Pons (tissue), 1 donor: ENCODE data around the gene SPATC1L.

Experiments
- DNase-seq: peaks from one replicate; pipeline ENCODE4 v3.0.0-alpha.2; 2016; ENCODE audit warnings: low spot score

Gene SPATC1L

GRCh38 chr21:46215436-46216131, 31.3 kb upstream of the SPATC1L start:
- no peak for DNase-seq

- no peak for DNase-seq
Measured at GRCh38 chr21:46214478-46215340, 30.4 kb upstream of the SPATC1L start.

GRCh38 chr21:46213620-46214286, 29.5 kb upstream of the SPATC1L start:
- DNase-seq: no peak

GRCh38 chr21:46212721-46213484, 28.6 kb upstream of the SPATC1L start:
- no peak for DNase-seq

GRCh38 chr21:46211786-46212720, 27.8 kb upstream of the SPATC1L start:
- DNase-seq: no peak

GRCh38 chr21:46211376-46211775, 27.1 kb upstream of the SPATC1L start:
- DNase-seq: no peak

GRCh38 chr21:46210378-46211136, 26.3 kb upstream of the SPATC1L start:
- no peak for DNase-seq

DNA sequence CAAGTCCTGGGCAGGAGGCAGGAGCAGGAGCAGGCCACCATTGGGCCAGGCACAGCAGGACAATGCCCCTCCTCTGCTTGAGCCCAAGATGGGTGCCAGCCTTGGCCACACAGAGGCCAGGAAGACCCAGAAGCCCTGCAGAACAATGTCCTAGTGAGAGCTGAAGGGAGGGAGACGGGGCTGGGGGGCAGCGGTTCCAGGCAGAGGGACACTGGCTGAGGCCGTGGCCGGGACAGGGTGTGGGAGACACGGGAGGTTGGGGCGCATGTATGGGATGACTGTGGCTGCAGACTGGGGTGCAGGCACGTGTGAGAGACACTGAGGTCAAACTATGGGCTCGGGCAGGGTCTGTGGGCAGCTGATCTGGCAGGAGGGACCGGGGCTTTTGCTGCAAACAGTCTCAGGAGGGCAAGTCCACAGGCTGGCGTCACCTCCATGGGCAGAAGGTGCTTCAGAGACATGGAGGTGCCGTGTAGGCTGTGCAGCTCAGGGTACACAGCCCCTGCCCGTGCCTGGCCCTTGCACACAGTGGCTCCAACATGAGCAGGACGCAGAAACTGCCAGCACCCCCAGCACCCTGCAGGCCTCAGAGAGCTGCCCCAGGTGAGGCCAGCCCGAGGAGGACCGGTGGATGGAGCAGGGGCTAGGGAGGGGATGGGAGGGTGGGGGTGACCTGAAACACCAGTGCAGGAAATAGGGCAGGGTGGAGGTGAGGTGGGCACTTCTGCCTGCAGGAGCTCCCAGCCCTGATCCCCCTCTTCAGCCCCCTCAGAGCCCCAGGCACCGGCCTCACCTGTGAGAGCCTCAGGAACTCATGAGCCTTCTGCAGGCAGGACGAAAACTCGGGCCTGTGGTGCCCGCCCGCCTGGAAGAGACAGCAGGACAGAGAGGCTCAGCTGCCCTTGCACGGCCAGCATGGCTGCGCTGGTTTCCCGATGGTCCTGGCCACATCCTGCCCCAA, 24.8 kb upstream of the SPATC1L start:
- DNase-seq: no peak

DNA sequence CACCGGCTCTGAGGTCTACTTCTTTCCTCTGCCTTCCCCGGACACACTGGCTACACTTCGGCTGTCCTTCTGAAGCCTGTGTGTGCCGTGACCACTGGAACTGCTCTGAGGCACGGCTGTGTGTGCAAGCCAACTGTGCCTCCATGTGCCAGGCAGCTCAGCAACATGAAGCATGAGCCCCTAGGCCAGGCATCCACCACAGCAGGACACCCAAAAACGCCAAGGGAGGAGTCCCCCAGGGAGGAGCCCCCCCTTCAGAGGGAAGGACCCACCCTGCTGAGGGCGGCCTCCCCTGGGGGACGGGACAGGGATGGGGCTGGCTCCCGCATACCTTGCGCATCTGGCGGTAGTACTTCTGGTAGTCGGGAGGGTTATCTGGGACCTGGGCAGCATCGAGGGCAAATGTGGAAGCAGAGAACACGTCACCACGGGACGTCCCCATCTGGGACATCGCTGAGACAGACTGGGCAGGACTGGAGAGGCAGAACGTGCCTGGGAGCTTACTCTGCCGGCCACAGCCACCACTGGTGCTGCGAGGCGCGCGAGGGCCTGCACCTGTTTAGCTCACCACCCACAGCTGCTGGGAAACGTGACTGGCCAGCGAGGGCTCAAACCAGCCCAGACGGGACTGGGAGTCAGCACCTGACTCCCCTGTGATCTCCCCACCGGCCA, 23.8 kb upstream of the SPATC1L start:
- no peak for DNase-seq

DNA sequence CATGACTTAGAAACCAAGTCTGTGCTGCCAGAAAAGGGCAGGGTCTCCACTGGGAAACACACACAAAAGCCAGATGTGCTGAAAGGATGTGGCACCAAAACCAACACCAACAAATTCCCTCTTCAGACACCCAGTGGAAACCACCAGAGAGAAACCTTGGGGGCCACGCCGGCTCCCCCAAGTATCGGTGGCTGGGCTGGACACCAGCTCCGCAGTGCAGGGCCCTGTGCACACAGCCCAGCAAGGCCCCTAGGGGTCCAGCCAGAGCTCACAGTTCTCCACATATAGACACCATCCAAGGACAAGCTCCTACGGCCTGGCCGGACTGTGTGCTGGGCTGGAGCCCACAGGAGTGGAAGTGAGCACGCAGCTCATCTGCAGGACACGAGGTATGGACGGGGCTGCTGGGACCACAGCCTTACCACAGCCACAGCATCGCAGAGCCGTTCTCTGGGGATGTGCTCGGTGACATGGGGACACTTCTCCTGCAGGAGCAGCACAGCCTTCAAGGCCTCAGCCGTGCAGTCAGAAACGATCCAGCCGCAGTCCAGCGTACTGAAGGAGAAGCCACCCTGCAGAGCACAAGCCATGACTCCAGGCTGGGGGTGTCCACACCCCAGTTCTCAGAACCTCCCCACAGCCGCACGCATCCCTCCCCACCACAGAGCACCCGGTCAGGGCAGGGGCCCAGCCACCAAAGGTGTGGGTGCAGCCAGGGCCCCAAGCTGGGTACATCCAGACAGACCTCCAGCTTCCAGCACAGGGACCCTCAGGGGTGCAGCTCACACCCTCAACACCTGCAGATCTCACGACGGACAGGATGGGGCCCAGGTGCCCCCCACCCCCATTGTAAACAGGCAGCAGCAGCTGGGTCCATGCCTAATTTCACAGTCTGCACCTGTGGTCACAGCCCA, 23.0 kb upstream of the SPATC1L start:
- no peak for DNase-seq

GRCh38 chr21:46206163-46207005, 22.1 kb upstream of the SPATC1L start:
- no peak for DNase-seq

DNA sequence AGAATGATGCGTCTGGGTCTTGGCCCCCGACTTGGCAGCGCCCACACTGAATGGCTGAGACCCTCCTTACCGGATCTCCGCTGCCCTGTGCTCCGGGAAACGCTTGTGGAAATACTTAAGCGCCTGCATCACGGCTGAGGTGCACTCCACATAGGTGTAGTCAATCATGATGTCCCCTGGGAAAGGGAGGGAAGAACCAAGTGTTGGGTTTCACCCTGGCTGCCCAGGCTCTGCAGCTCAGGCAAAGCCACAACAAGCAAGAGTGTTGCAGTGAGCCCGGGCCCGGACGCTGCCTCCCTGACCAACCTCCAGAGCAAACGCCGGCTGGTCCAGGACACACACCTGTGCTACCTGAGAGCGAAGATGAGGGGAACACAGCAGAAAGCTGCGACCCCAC, 21.5 kb upstream of the SPATC1L start:
- DNase-seq: no peak

- no peak for DNase-seq
Measured at GRCh38 chr21:46205166-46205565, 20.9 kb upstream of the SPATC1L start.

DNA sequence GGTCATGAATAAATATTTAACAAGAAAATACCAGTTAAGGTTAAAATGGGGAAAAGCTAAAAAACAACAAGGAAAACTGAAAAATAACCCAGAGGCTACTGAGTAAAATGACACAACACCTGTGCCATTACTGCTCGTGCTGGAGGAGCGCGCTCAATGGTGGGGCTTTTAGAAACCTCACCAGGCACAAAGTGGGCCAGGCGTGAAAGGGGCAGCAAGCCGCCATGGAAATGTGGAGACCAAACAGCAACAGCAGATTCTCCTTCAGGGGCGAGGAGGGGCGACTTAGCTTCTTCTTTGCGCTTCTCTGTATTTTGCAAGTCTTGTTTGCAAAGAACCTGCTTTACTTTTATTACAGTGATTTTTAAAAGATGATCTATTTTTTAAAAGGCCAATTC, 18.9 kb upstream of the SPATC1L start:
- DNase-seq: no peak

- DNase-seq: no peak
Measured at GRCh38 chr21:46202592-46203202, 18.4 kb upstream of the SPATC1L start.
